A549 treated with AZD9567 at 1 μM for 4 hours (cell line): ENCODE measurements around the gene TMEM107. TPM values are rescaled to one million over a fixed set of nuclear protein-coding genes. Genes with fewer than 3 reads are reported as not detected.

Experiments used
- total RNA-seq: library from RNA; stranded (reverse); fragments of 200-300 nt; extraction: Qiagen RNA extraction; gene quantifications from 5 replicates; pipeline ENCODE4 v1.2.3, GENCODE V29; 2022; ENCODE audit not compliant: insufficient read depth

TMEM107 gene
- 8.7 to 21.7 TPM (median 19.3 TPM) in 5 replicates for total RNA-seq

DNA sequence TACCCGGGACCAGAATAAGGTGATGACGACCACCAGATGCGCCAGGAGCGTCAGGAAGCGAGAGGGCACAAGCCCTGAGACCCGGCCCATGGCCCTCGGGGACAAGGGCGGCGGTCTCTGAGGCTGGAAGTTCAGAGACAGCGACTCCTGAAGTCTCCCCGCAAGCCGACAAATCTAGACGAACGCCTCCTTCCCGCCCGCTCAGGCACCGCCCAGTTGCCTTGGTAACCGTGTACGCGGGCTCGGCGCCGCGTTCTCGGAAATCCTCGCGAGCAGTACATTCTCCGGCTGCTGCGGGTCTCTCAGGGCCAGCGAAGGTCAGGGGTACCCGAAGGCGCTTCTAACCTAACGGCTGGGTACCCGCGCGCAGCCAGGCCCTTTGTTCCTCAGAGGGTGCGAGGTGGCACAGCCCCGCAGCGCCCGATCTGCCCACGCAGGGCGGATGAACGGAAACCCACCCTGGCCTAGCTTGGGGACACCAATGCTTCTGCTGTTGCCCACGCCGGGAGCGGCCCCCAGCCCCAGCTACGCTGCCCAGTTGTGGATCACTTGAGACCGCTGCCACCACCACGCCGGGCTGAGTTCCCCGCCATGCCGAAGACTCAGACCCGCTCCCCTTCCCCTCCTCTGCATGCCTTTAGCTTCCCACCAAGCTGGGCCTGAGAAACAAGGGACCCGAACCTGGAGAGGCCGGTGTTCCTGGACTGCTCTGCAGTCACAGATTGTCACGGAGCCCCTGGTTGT is at the start of gene TMEM107:
Gene TMEM107 (minus strand): TSS at position 184 of the 744 bp plus-strand sequence. CDS start 94 bp downstream, at position 90.

DNA sequence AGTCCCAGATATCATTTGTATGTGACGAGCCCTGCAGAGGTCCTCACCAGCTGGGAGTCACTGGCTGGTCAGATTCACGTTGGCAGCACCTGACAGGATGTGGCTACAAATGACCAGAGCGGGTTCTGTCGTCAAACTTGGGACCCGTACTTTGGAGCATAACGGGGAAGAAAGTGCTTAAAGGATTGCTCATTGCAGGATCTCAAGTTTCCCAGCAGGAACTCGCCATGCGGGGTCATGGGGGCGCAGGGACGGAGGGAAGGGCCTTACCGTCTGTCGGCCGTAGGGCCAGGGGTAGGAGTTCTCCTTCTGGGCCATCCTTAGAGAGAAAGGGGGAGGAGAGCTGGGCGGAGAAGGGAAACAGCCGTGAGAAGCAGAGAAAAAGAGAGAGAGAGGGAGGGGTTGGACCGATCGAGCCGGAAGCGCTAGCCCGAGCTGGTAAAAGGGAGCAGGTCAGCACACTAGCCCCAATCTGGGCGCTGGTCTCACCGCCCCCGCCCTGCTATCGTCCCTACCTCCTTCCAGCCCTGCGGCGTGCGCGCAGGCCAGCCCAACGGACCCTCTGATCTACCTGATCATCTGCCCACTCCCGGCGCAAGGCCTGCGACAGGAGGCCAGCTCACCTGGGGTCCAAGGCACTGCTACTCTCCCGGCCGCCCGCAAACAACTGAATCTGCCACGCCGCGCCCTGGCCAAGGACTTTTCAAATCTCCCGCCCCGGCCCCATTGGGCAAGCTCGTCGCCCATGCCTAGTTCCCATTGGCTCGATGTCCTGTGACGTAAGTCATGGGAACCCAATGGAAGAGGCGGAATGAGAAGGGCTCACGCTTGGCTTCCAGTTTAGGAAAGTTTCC is 34.0 kb upstream of the TMEM107 start, which contains the start of gene AURKB:
Gene AURKB (minus strand): TSS at position 669 of the 854 bp plus-strand sequence. CDS start 351 bp downstream, at position 318.

DNA sequence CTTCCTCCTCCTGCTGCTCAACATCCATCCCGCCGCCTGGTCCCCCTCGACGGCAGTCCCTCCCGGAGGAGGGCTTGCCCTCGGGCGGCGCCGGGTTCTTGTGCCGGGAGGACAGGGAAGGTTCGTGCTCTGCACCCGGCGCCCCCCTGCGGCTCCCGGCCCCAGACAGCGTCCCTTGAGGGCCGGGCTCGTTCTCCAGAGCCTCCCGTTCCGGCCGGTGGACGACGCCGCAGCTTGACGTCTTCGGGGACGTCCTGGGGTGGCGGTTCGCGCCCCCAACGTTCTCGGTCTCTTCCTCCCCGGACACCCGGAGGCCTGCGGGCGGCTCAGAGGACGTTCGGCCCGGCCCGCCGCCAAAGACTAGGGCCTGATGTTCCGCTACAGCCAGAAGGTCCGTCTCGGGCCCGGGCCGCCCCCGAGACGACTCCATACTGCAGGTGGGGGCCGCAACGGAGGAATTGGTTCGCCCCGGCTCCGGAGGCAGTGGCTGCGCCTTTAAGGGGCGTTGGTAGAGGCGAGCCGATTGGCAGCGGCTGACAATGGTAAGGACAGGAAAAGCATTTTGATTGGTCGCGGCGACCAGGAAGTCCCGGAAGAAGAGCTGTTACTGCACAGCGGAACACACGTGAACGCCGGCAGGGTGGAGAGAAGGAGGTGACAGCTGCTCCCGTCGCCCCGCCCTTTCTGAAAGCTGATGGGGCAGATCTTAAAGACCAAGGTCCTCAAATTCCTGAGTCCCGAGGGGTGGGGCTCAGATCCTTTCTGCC is 13.7 kb upstream of the TMEM107 start, which contains the start of gene BORCS6:
Gene BORCS6 (minus strand): TSS at position 470 of the 767 bp plus-strand sequence. CDS start 40 bp downstream, at position 430.

DNA sequence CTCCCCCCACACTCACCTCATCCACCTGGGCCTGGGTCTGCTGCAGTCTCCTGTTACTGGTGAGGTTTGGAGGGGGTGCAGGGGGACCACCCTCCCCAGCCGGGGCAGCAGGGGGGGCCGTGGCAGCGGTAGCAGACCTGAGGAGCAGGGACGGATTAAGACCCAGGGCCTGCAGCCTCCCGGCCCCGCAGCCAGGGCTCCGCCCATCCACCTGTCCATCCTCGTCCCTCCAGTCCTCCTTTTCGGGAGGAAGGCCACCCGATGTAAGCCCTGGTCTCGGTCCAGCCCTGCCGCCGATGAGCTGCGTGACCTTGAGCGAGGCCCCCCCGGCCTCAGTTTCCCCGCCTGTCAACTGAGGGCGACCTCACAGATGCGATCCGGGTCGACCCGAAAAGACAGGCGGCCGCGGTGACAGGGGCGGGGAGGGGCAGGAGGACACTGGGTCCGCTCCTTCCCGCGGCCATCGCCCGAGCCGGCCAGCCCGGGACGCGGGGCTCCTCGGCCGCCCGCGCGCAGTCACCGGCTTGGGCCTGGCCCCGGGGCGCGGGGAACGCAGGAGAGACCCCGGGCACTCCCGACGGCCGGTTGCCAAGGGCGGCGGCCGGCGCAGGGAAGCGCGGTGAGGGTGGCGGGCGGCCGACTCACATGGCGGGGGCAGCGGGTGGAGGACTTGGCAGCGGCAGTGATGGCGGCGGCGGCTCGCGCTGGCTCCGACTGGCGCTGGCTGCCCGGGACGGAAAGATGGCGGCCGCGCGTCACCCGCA is 13.8 kb downstream of the TMEM107 start, which contains the start of gene VAMP2:
Gene VAMP2 (minus strand): TSS at position 716 of the 764 bp plus-strand sequence. CDS start 69 bp downstream, at position 647.

DNA sequence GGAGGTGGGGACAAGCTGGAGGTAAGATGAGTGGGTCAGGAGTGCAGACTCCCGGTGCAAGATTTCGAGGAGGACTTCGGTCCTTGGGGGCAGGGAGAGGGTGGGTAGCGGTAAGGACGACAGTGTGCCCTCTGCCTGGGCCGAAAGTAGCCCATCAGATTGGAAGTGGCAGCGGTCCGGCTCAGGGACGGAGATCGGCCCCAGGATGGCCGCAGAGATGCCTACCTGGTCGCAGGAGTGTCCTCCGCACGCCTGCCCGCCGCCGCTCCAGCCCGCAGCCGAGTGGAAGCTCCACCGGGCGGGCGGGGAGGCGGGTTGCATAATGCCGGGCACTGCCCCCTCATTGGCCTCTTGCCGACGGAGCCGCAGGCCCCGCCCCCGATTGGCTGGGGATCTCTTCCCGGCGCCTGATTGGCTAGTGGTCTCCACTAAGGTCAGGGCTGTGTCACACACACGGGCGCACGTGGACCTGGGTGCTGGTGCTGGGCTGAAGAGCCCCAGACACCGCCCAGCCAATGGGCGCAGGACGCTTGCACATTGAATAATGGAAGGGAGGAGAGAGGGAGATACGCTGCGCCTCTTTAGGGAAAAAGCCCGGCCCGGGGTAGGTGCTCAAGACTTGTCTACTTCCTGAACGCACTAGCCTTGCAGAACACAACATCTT is 23.9 kb downstream of the TMEM107 start, which contains the start of gene PER1:
Gene PER1 (minus strand): TSS at position 293 of the 664 bp plus-strand sequence. CDS start 1,698 bp downstream, outside the sequence.

DNA sequence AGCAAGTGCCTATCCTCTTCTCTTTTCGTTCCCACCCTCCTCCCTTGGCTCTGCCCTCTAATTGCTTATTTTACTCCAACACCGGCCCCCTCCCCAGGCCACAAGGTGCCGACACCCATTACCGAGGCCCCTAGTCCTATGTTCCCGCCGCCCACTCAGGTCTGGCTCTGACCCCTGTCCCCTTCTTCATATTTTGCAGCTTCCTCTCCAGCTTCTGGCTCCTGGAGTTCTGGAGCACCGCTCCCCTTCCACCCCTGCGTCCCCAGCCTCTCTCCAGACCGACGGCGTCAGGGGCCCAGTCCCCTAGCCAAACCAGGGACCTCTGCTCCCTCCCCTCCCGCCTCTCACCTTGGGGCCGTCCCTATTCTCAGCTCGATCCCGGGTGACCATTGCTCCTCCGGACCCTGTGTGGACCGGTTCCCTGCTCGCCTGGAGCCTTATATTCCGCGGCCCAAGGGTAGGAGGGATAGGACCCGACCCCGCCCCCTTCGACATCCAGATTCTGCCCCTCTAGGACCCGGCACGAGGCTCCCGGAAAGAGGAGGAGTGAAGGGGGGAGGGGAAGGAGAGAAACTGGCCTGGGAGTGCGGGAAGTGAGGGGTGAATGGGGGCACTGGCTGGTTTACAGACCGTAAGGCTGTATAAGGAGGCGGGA is 52.4 kb downstream of the TMEM107 start, which contains the start of gene HES7:
Gene HES7 (minus strand): TSS at position 412 of the 655 bp plus-strand sequence. CDS start 22 bp downstream, at position 390.

Other genes with a start within 250 kb of the TMEM107 start
- 2.3 to 2.9 TPM (median 2.4 TPM) in 4 of 5 replicates, not detected in the other for gene KCNAB3, start 246.5 kb downstream of the TMEM107 start, total RNA-seq
- 305 to 400 TPM (median 319 TPM) in 5 replicates for gene TRAPPC1, start 244.4 kb downstream of the TMEM107 start, total RNA-seq
- 18.2 to 49.4 TPM (median 43.5 TPM) in 5 replicates for gene CNTROB, start 244.2 kb downstream of the TMEM107 start, total RNA-seq
- gene GUCY2D, start 173.8 kb downstream of the TMEM107 start, total RNA-seq, result 0.09 to 0.26 TPM (median 0.14 TPM) in 3 of 5 replicates, not detected in the others
- 0.03 to 0.12 TPM (median 0.10 TPM) in 4 of 5 replicates, not detected in the other for gene ALOX15B, start 137.3 kb downstream of the TMEM107 start, total RNA-seq
- 0.84 to 2.4 TPM (median 1.5 TPM) in 5 replicates for gene ALOX12B, start 88.7 kb downstream of the TMEM107 start, total RNA-seq
- gene ALOXE3, start 57.9 kb downstream of the TMEM107 start, total RNA-seq, result 5.2 to 8.5 TPM (median 6.4 TPM) in 5 replicates
- 2.8 to 5.4 TPM (median 3.6 TPM) in 4 of 5 replicates, not detected in the other for gene HES7, start 52.3 kb downstream of the TMEM107 start, total RNA-seq
- gene PER1, start 24.0 kb downstream of the TMEM107 start, total RNA-seq, result 27.8 to 48.2 TPM (median 40.9 TPM) in 5 replicates
- gene VAMP2, start 13.4 kb downstream of the TMEM107 start, total RNA-seq, result 23.7 to 33.5 TPM (median 29.0 TPM) in 5 replicates
- 2.0 to 8.6 TPM (median 7.8 TPM) in 5 replicates for gene BORCS6, start 13.8 kb upstream of the TMEM107 start, total RNA-seq
- gene AURKB, start 34.2 kb upstream of the TMEM107 start, total RNA-seq, result 145 to 169 TPM (median 164 TPM) in 5 replicates
- 15.3 to 21.7 TPM (median 20.0 TPM) in 5 replicates for gene CTC1, start 71.7 kb upstream of the TMEM107 start, total RNA-seq
- 44.2 to 62.1 TPM (median 46.2 TPM) in 5 replicates for gene PFAS, start 72.9 kb upstream of the TMEM107 start, total RNA-seq
- gene RANGRF, start 112.3 kb upstream of the TMEM107 start, total RNA-seq, result 29.1 to 47.8 TPM (median 43.1 TPM) in 5 replicates
- gene SLC25A35, start 119.0 kb upstream of the TMEM107 start, total RNA-seq, result 4.6 to 7.4 TPM (median 7.2 TPM) in 5 replicates
- not detected in 5 replicates for gene ARHGEF15, start 133.9 kb upstream of the TMEM107 start, total RNA-seq
- gene ODF4, start 163.5 kb upstream of the TMEM107 start, total RNA-seq, result not detected in 5 replicates
- 3,690 to 3,989 TPM (median 3,714 TPM) in 5 replicates for gene RPL26, start 206.8 kb upstream of the TMEM107 start, total RNA-seq
- gene RNF222, start 221.4 kb upstream of the TMEM107 start, total RNA-seq, result not detected in 5 replicates